Neural progenitor cell (in vitro differentiated cells): ENCODE results near the gene SLIT1.

ENCODE experiments used
- EZH2 ChIP-seq: fragments of 200-600 bp; sonication (generic); IDR thresholded peaks from 2 replicates; pipeline ENCODE4 v1.6.1; 2017; ENCODE audit warnings: antibody characterized with exemption, mild to moderate bottlenecking, moderate library complexity
- EZH2phosphoT487 ChIP-seq: fragments of 200-600 bp; sonication (generic); IDR thresholded peaks from 2 replicates; pipeline ENCODE4 v1.6.1; 2017; ENCODE audit warnings: antibody characterized with exemption
- TF ChIP-seq, protein P1 (sequence below): fragments of 200-600 bp; sonication (generic); IDR thresholded peaks from 2 replicates; pipeline ENCODE4 v1.5.1; 2017; ENCODE audit warnings: antibody characterized with exemption, mild to moderate bottlenecking

DNA sequence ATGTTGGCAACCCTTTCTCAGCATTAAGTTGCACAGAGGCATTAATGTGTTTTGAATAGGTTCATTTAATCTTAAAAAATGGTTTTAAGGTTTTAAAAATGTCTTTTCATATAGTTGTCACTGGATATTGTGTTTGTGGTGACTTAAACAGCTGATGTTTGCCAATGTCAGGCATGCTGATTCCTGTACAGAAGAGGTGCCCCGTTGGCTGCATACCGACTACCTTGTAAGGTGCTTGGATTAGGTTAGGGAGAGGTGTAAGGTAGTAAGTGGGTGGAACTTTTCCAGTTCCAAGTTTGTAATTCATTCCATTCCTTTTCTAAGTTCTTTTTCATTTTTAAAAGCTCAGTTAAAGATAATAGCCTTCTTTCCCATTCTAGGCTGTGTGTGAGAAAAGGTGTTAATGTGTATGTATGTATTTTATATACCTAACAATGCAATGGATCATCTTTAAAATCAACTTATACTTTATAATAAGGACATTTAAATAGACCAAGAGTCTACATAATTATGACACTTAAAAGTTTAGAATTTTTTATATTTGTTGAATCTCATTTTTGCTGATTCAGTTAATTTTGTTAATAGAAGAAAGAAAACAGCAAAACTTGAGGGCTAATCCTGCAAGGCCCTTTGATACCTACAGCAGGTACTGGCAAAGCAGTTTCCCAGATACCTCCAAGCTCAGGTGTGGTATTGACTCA, 198.5 kb downstream of the SLIT1 start:
- TF ChIP-seq, protein P1, sequence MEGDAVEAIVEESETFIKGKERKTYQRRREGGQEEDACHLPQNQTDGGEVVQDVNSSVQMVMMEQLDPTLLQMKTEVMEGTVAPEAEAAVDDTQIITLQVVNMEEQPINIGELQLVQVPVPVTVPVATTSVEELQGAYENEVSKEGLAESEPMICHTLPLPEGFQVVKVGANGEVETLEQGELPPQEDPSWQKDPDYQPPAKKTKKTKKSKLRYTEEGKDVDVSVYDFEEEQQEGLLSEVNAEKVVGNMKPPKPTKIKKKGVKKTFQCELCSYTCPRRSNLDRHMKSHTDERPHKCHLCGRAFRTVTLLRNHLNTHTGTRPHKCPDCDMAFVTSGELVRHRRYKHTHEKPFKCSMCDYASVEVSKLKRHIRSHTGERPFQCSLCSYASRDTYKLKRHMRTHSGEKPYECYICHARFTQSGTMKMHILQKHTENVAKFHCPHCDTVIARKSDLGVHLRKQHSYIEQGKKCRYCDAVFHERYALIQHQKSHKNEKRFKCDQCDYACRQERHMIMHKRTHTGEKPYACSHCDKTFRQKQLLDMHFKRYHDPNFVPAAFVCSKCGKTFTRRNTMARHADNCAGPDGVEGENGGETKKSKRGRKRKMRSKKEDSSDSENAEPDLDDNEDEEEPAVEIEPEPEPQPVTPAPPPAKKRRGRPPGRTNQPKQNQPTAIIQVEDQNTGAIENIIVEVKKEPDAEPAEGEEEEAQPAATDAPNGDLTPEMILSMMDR: no peak
- TF ChIP-seq EZH2 (no peak), EZH2phosphoT487 (no peak)
